Measurements from ENCODE around the gene BCL2. TPM values are rescaled to one million over a fixed set of nuclear protein-coding genes. Genes with fewer than 3 reads are reported as not detected.

BCL2 gene
- total RNA-seq, 4 donors from 2014 or later: 14.3 to 34.8 (median 23.5) TPM

GRCh38 chr18:63148449-63149301 lies 170.9 kb downstream of the BCL2 start:
- TF ChIP-seq EP300 (IDR thresholded peaks at IDR 0.05; ENCODE audit: low read depth): no peak
- TF ChIP-seq POLR2A (IDR thresholded peaks at IDR 0.05): no peak
- intact Hi-C loops (cut with DNase I; ENCODE audit: low total_unique reads): loop anchor here (1.0 kb wide), 1 partner anchor 24 kb away; no protein-coding TSS in a partner anchor

DNA sequence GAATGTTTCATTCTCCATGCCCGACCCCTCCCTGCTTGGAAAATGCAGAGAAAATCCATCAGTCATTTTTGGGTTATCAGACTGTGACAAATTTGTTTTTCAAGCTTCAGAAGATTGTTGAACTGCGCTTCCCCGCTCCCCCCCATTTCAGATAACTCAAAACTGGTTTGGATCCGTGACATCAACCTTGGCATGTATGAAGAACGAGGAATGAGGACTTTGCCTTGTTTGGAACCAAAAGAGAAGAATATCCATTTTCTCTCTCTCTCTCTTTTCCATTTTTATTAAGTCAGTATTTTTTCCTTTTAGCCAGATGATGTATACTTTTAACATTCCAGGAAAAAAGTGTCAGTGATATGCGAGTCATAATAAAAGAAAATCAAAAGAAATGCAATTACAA lies 171.6 kb downstream of the BCL2 start:
- in situ Hi-C loops (cut with MboI; ENCODE audit: low pct_ligation_motif_present in 1 of 4, low pct_unique_long_range_greater_than_20kb in 1 of 4, low sequenced_read_pairs in 3 of 4): loop anchor here in 3 of 4 donors (25.0 kb wide), 1 partner anchor 289 kb away; no protein-coding TSS in a partner anchor
- intact Hi-C loops (cut with DNase I; ENCODE audit: low total_unique reads): loop anchor here (1.0 kb wide), 1 partner anchor 24 kb away; no protein-coding TSS in a partner anchor
- no peaks in the 10 kb centered on the region for H3K27me3 ChIP-seq
- no peak for TF ChIP-seq EP300 (IDR thresholded peaks at IDR 0.05; ENCODE audit: low read depth)
- no peak for TF ChIP-seq CTCF (IDR thresholded peaks at IDR 0.05)
- TF ChIP-seq POLR2A (IDR thresholded peaks at IDR 0.05): no peak
- TF ChIP-seq POLR2AphosphoS5 (IDR thresholded peaks at IDR 0.05): no peak
- 90 to 93% methylated on average over 4 to 6 of the region's 6 CpGs for WGBS, 2 donors (ENCODE audit: low coverage in 1 of 2)
- H3K9me3 ChIP-seq: no peaks in the 10 kb centered on the region
- no peak overlapping the region for H3K27ac ChIP-seq
- no peak overlapping the region for H3K4me3 ChIP-seq
- DNase-seq: no peak
- peaks cover 0 to 16% (median 6%) of the 10 kb centered on the region in 4 donors for H3K4me1 ChIP-seq
- H3K36me3 ChIP-seq: no peaks in the 10 kb centered on the region

More at GRCh38 chr18:63148449-63149301, 170.9 kb downstream of the BCL2 start:
- peaks cover 0 to 10% (median 3%) of the 10 kb centered on the region in 4 donors for H3K4me1 ChIP-seq
- WGBS, 2 donors (ENCODE audit: low coverage in 1 of 2): 70% methylated on average over 6 to 14 of the region's 14 CpGs
- peak overlapping the region in 3 of 4 donors; percentile 23 to 42 (median 30) for H3K27ac ChIP-seq
- H3K36me3 ChIP-seq: no peaks in the 10 kb centered on the region
- in situ Hi-C loops (cut with MboI; ENCODE audit: low pct_ligation_motif_present in 1 of 4, low pct_unique_long_range_greater_than_20kb in 1 of 4, low sequenced_read_pairs in 3 of 4): loop anchor here in 3 of 4 donors (25.0 kb wide), 1 partner anchor 289 kb away; no protein-coding TSS in a partner anchor
- no peak overlapping the region for H3K4me3 ChIP-seq
- no peak for DNase-seq
- H3K27me3 ChIP-seq: no peaks in the 10 kb centered on the region
- H3K9me3 ChIP-seq: no peaks in the 10 kb centered on the region

DNA sequence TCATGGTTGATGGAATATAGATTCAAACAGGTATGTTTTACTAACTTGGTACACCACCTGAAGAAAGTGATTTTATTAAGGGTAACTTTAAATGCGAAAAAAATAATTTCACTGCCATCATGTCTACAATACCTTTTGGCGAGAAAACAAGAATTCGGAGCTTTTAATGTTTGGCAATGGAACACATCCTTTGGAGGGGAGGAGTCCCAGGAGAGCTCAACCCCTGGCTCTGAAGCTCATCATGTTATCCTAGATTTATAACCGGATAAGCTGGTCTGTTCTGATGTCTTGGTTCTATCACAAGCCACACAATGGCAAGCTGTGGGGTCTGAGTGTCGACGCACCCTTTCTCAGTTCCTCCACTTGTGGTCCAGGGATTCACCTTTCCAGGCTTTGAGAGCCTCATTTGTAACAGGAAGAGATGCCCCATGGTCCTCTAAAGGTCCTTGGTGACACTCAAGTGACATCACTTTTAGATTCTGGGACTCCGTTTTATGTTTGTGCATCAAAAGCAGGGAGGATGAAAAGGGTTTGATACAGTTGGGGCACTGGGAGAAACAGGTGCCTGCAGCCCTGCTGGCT lies 172.7 kb downstream of the BCL2 start:
- intact Hi-C loops (cut with DNase I; ENCODE audit: low total_unique reads) (no loop called here), in situ Hi-C loops (cut with MboI; ENCODE audit: low pct_ligation_motif_present in 1 of 4, low pct_unique_long_range_greater_than_20kb in 1 of 4, low sequenced_read_pairs in 3 of 4) (loop anchor here in 3 of 4 donors (25.0 kb wide), 1 partner anchor 290 kb away; no protein-coding TSS in a partner anchor)
- Histone ChIP-seq H3K4me1 (peaks cover 0 to 26% (median 12%) of the 10 kb centered on the region in 4 donors), H3K36me3 (no peaks in the 10 kb centered on the region), H3K4me3 (no peak overlapping the region), H3K9me3 (no peaks in the 10 kb centered on the region), H3K27ac (no peak overlapping the region), H3K27me3 (no peaks in the 10 kb centered on the region)
- TF ChIP-seq POLR2AphosphoS5 (IDR thresholded peaks at IDR 0.05) (no peak), EP300 (IDR thresholded peaks at IDR 0.05; ENCODE audit: low read depth) (no peak), CTCF (IDR thresholded peaks at IDR 0.05) (no peak), POLR2A (IDR thresholded peaks at IDR 0.05) (no peak)
- 84 to 89% methylated on average over 3 to 7 of the region's 7 CpGs for WGBS, 2 donors (ENCODE audit: low coverage in 1 of 2)
- DNase-seq: no peak

DNA sequence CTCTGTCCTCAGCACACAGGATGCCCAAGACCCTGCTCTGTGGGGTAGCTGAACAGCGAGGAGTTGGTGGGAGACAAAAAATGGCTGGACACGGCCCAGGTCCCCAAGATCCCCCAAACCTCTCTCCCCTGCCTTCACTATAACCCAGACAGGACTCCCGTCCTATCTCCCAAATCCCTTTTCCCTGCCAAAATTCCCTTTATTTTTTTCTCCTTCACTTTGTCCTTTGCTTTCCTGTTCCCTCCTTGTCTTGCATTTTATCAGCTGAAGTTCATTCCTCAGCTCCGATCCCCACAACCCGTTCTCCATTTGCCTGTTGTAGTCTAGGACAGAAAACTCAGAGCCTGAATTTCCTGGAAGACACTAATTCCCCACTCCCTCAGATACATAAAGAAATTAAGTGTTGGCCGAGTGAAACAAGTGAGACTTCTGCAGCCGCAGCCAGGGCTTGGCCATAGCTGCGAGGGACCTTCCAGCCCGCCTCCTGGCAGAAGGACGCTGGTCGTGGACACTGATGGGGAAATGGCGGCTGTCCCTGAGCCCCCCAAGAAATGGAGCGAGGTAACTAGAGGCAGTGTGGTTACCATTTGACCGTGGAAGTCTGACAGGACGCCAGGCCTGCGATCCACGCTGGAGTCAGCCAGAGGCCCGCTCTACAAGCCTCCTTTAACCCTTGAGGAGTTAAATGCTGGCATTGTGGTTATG lies 173.6 kb downstream of the BCL2 start:
- H3K9me3 ChIP-seq: no peaks in the 10 kb centered on the region
- no peak overlapping the region for H3K4me3 ChIP-seq
- peaks cover 0 to 27% (median 15%) of the 10 kb centered on the region in 4 donors for H3K4me1 ChIP-seq
- WGBS, 2 donors (ENCODE audit: low coverage in 1 of 2): 77 to 100% methylated on average over 4 to 18 of the region's 18 CpGs
- no peak for DNase-seq
- in situ Hi-C loops (cut with MboI; ENCODE audit: low pct_ligation_motif_present in 1 of 4, low pct_unique_long_range_greater_than_20kb in 1 of 4, low sequenced_read_pairs in 3 of 4) (loop anchor here in 3 of 4 donors (25.0 kb wide), 1 partner anchor 291 kb away; no protein-coding TSS in a partner anchor), intact Hi-C loops (cut with DNase I; ENCODE audit: low total_unique reads) (no loop called here)
- no peak overlapping the region for H3K27ac ChIP-seq
- TF ChIP-seq CTCF (IDR thresholded peaks at IDR 0.05) (no peak), EP300 (IDR thresholded peaks at IDR 0.05; ENCODE audit: low read depth) (no peak), POLR2A (IDR thresholded peaks at IDR 0.05) (no peak), POLR2AphosphoS5 (IDR thresholded peaks at IDR 0.05) (no peak)
- H3K36me3 ChIP-seq: no peaks in the 10 kb centered on the region
- H3K27me3 ChIP-seq: no peaks in the 10 kb centered on the region

Measured in transverse colon (tissue), 4 donors.